Activated B cell treated with CpG ODN at 0.5 μM for 24 hours (primary cell): ENCODE measurements around the gene HERPUD1. TPM values are rescaled to one million over a fixed set of nuclear protein-coding genes. Genes with fewer than 3 reads are reported as not detected.
"Not testable (repeated sequence)": the region's sequence is repeated elsewhere in the genome, so short reads cannot be mapped to it uniquely, and the experiment has no call there.

Experiments used
- ATAC-seq: fragments of 200-7000 bp; cut with Tn5 transposase; one replicate; pipeline ENCODE4 v1.10.0; 2021; ENCODE audit warnings: low read depth, mild to moderate bottlenecking, moderate library complexity
- CTCF ChIA-PET: fragments of 350-600 bp; sonication (Branson Sonifier 250); formaldehyde crosslinking; loops from one replicate; lab custom pipeline; 2021; ENCODE audit warnings: antibody characterized with exemption; lab: Charles Lee
- POLR2A ChIA-PET: fragments of 350-600 bp; sonication (Branson Sonifier 250); formaldehyde crosslinking; loops from one replicate; lab custom pipeline; 2021; ENCODE audit warnings: antibody characterized with exemption; lab: Charles Lee
- DNase-seq: peaks from one replicate; pipeline ENCODE4 v3.0.0; 2022
- H3K27ac Mint-ChIP-seq: one replicate; pipeline ENCODE4 v1.8.0; 2020; ENCODE audit warnings: mixed read lengths
- H3K27me3 Mint-ChIP-seq: one replicate; pipeline ENCODE4 v1.8.0; 2021; ENCODE audit warnings: mixed read lengths
- H3K36me3 Mint-ChIP-seq: one replicate; pipeline ENCODE4 v1.8.0; 2021; ENCODE audit warnings: low read depth, mixed read lengths
- H3K4me1 Mint-ChIP-seq: one replicate; pipeline ENCODE4 v1.8.0; 2021; ENCODE audit warnings: mixed read lengths
- H3K4me3 Mint-ChIP-seq: one replicate; pipeline ENCODE4 v1.8.0; 2020; ENCODE audit warnings: mild to moderate bottlenecking, mixed read lengths
- H3K9me3 Mint-ChIP-seq: one replicate; pipeline ENCODE4 v1.8.0; 2020; ENCODE audit warnings: mixed read lengths
- intact Hi-C: fragments of 100-400 bp; cut with micrococcal nuclease; formaldehyde crosslinking; loops from one replicate; pipeline ENCODE4 v1.15.1; 2024
- total RNA-seq: library from RNA; stranded (reverse); gene quantifications from 2 replicates; pipeline ENCODE4 v1.2.3, GENCODE V29; 2022
- TF ChIP-seq, protein P1 (sequence below): fragments of 200-600 bp; IDR thresholded peaks from one replicate; pipeline ENCODE4 v1.8.0; 2022; ENCODE audit warnings: antibody characterized with exemption, mild to moderate bottlenecking

The HERPUD1 gene
- total RNA-seq, 1 donor from 2014 or later: 820 TPM

- POLR2A ChIA-PET: interaction anchor here (0.6 to 12.4 kb wide), 25 partner anchors 14 to 105 kb away, joined by 3 to 233 read pairs (median 4); partner anchors contain the start of genes NLRC5 and SLC12A3
- peak; percentile 53 for DNase-seq
- peak overlapping the region; percentile 66 for H3K4me3 Mint-ChIP-seq
Measured at GRCh38 chr16:56970934-56971767, 39.2 kb downstream of the HERPUD1 start.

DNA sequence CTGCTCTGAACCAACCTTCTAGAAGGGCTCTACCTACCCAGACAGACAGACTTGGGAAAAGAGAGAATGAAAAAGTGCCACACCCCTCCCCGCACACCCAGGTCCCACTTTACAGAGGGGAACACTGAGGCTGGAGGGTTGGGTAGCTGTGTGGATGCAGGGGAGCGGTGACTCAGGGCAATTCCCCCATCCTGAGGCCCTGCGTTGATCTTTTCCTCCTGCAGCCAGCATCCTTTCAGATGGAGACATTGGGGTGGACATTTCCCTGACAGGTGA, 39.8 kb downstream of the HERPUD1 start:
- Mint-ChIP-seq H3K4me1 (peaks cover 70% of the 10 kb centered on the region), H3K9me3 (no peaks in the 10 kb centered on the region), H3K27me3 (no peaks in the 10 kb centered on the region), H3K36me3 (no peaks in the 10 kb centered on the region), H3K27ac (peak overlapping the region; percentile 97), H3K4me3 (peak overlapping the region; percentile 66)
- ATAC-seq (no peak), DNase-seq (no peak)
- TF ChIP-seq, protein P1, sequence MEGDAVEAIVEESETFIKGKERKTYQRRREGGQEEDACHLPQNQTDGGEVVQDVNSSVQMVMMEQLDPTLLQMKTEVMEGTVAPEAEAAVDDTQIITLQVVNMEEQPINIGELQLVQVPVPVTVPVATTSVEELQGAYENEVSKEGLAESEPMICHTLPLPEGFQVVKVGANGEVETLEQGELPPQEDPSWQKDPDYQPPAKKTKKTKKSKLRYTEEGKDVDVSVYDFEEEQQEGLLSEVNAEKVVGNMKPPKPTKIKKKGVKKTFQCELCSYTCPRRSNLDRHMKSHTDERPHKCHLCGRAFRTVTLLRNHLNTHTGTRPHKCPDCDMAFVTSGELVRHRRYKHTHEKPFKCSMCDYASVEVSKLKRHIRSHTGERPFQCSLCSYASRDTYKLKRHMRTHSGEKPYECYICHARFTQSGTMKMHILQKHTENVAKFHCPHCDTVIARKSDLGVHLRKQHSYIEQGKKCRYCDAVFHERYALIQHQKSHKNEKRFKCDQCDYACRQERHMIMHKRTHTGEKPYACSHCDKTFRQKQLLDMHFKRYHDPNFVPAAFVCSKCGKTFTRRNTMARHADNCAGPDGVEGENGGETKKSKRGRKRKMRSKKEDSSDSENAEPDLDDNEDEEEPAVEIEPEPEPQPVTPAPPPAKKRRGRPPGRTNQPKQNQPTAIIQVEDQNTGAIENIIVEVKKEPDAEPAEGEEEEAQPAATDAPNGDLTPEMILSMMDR: no peak
- ChIA-PET POLR2A (interaction anchor here (0.7 to 12.4 kb wide), 16 partner anchors 14 to 106 kb away, joined by 3 to 233 read pairs (median 8); partner anchors contain the start of genes NLRC5 and SLC12A3), CTCF (interaction anchor here (0.6 to 3.1 kb wide), 9 partner anchors 18 to 117 kb away, joined by 3 to 20 read pairs (median 3); partner anchors contain the start of gene NLRC5)
- intact Hi-C loops: loop anchor here (1.0 to 2.0 kb wide), 4 partner anchors 10 to 71 kb away; no protein-coding TSS in a partner anchor

More at GRCh38 chr16:56970934-56971767, 39.2 kb downstream of the HERPUD1 start:
- Mint-ChIP-seq H3K27ac (peak overlapping the region; percentile 97), H3K36me3 (no peaks in the 10 kb centered on the region), H3K4me1 (peaks cover 66% of the 10 kb centered on the region), H3K27me3 (no peaks in the 10 kb centered on the region), H3K9me3 (no peaks in the 10 kb centered on the region)
- CTCF ChIA-PET: interaction anchor here (0.6 to 3.1 kb wide), 14 partner anchors 18 to 196 kb away, joined by 3 to 20 read pairs (median 3); partner anchors contain the start of gene NLRC5
- intact Hi-C loops: loop anchor here (1.0 to 2.0 kb wide), 4 partner anchors 10 to 71 kb away; no protein-coding TSS in a partner anchor
- ATAC-seq: peak; percentile 96
- TF ChIP-seq, protein P1: no peak

DNA sequence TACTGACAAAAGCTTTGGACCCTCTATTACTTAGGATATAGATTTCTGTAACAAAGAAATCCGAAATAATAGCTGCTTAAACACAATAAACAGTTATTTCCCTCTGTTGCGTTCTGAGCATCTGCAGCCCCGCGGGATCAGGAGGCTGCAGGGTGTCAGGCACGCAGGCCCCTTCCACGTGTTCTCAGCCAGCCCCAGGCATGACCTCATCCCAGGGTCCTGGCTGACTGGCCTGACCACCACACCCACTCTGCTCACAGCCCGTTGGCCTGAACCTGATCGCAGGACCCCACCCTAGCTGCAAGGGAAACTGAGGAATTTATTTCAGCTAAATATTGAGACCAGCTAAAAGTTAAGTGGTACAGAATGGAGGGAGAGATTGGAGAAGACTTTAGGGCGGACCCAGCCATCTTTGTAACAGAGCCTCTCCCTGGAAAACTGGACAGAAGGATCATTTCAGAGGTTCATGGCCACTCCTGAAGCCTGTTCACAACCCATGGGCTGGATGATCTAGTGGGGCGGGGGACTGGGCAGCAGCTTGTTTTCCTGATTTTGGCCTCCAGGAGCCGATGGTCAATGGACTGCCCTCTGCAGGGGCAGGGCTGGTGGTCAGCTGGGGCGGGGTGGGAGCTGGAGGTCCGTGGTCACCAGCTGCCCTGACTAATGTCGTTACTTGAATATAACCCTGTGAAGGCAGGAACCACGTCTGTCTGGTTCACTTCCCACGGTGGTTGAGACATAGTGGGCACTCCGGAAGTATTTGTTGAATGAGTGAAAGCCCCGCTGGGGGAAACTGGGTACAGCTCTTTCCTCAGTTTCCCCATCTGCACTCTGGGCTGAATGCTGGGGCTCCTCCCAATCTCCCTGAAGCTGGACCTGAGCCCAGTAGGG, 40.7 kb downstream of the HERPUD1 start:
- TF ChIP-seq, protein P1: no peak
- Mint-ChIP-seq H3K36me3 (no peaks in the 10 kb centered on the region), H3K27me3 (no peaks in the 10 kb centered on the region), H3K4me3 (peak overlapping the region; percentile 62), H3K4me1 (peaks cover 74% of the 10 kb centered on the region), H3K27ac (peak overlapping the region; percentile 81), H3K9me3 (no peaks in the 10 kb centered on the region)
- ChIA-PET CTCF (interaction anchor here (0.7 to 3.1 kb wide), 5 partner anchors 8 to 72 kb away, joined by 3 to 20 read pairs (median 3); no protein-coding TSS in a partner anchor), POLR2A (interaction anchor here (0.8 to 12.4 kb wide), 10 partner anchors 13 to 89 kb away, joined by 3 to 233 read pairs (median 13); partner anchors contain the start of gene NLRC5)
- ATAC-seq (no peak), DNase-seq (no peak)
- intact Hi-C loops: no loop called here

DNA sequence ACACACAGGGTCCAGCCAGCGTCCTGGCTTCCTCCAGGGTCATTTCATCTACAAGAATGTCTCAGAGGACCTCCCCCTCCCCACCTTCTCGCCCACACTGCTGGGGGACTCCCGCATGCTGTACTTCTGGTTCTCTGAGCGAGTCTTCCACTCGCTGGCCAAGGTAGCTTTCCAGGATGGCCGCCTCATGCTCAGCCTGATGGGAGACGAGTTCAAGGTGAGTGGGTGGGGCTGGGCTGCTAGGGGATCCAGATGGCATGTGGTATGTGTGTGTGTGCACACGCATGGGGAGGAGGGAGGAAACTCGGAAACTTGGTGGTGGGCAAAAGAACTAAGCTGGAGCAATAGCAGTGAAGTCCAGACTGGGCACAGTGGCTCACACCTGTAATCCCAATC, 41.4 kb downstream of the HERPUD1 start:
- peak overlapping the region; percentile 62 for H3K4me3 Mint-ChIP-seq
- peaks cover 79% of the 10 kb centered on the region for H3K4me1 Mint-ChIP-seq
- ChIA-PET CTCF (interaction anchor here (0.7 to 1.5 kb wide), 2 partner anchors 8 to 22 kb away, joined by 3 read pairs; no protein-coding TSS in a partner anchor), POLR2A (interaction anchor here (0.8 to 12.4 kb wide), 9 partner anchors 8 to 72 kb away, joined by 3 to 233 read pairs (median 19); partner anchors contain the start of gene NLRC5)
- H3K27ac Mint-ChIP-seq: peak overlapping the region; percentile 81
- no peaks in the 10 kb centered on the region for H3K36me3 Mint-ChIP-seq
- DNase-seq: no peak
- H3K9me3 Mint-ChIP-seq: no peaks in the 10 kb centered on the region
- no peaks in the 10 kb centered on the region for H3K27me3 Mint-ChIP-seq
- intact Hi-C loops: no loop called here
- no peak for ATAC-seq
- TF ChIP-seq, protein P1: no peak

DNA sequence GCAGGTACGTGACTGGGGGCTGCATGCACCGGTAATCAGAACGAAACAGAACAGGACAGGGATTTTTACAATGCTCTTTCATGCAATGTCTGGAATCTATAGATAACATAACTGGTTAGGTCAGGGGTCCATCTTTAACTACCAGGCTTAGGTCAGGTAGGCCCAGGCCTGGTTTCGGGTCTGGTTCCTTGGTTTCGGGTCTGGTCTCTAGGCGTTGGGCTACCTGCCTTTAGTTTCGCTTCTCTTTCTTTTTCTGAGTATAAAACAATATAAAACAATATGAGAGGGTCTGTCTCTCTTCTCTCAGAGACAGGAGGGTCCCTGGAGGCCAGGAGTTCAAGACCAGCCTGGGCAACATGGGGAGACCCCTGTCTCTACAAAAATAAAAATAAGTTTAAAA, 42.0 kb downstream of the HERPUD1 start:
- ATAC-seq, H3K9me3 Mint-ChIP-seq, DNase-seq, H3K36me3 Mint-ChIP-seq, H3K27me3 Mint-ChIP-seq, intact Hi-C loops: not testable (repeated sequence)
- H3K4me3 Mint-ChIP-seq: peak overlapping the region; percentile 5
- H3K4me1 Mint-ChIP-seq: peaks cover 82% of the 10 kb centered on the region
- H3K27ac Mint-ChIP-seq: peak overlapping the region; percentile 81
- POLR2A ChIA-PET: interaction anchor here (1.2 to 12.4 kb wide), 7 partner anchors 9 to 68 kb away, joined by 4 to 233 read pairs (median 19); partner anchors contain the start of gene NLRC5
- CTCF ChIA-PET: interaction anchor here (1.4 to 1.5 kb wide), 2 partner anchors 7 to 10 kb away, joined by 3 to 4 read pairs; no protein-coding TSS in a partner anchor
